B cell (primary cell): Measurements from ENCODE around the gene ANTXR1.

Source experiments
- CTCF ChIP-seq: fragments of 200-600 bp; IDR thresholded peaks from one replicate; pipeline ENCODE4 v1.8.0; 2022; ENCODE audit warnings: antibody characterized with exemption, mild to moderate bottlenecking
- EZH2 ChIP-seq: IDR thresholded peaks from 2 replicates; pipeline ENCODE4 v1.6.1; 2012; ENCODE audit warnings: borderline replicate concordance, low read depth, mild to moderate bottlenecking, moderate library complexity, low read length; ENCODE audit not compliant: insufficient read depth, poor library complexity, severe bottlenecking

GRCh38 chr2:69224512-69224837, 211.5 kb downstream of the ANTXR1 start:
- TF ChIP-seq CTCF (no peak), EZH2 (no peak)
